B cell (primary cell): Measurements from ENCODE around the gene TRIM17.

Experiments
- EZH2 ChIP-seq: IDR thresholded peaks from 2 replicates; pipeline ENCODE4 v1.6.1; 2012; ENCODE audit warnings: borderline replicate concordance, low read depth, mild to moderate bottlenecking, moderate library complexity, low read length; ENCODE audit not compliant: insufficient read depth, poor library complexity, severe bottlenecking
- TF ChIP-seq, protein P1 (sequence below): fragments of 200-600 bp; IDR thresholded peaks from one replicate; pipeline ENCODE4 v1.8.0; 2022; ENCODE audit warnings: antibody characterized with exemption, mild to moderate bottlenecking

DNA sequence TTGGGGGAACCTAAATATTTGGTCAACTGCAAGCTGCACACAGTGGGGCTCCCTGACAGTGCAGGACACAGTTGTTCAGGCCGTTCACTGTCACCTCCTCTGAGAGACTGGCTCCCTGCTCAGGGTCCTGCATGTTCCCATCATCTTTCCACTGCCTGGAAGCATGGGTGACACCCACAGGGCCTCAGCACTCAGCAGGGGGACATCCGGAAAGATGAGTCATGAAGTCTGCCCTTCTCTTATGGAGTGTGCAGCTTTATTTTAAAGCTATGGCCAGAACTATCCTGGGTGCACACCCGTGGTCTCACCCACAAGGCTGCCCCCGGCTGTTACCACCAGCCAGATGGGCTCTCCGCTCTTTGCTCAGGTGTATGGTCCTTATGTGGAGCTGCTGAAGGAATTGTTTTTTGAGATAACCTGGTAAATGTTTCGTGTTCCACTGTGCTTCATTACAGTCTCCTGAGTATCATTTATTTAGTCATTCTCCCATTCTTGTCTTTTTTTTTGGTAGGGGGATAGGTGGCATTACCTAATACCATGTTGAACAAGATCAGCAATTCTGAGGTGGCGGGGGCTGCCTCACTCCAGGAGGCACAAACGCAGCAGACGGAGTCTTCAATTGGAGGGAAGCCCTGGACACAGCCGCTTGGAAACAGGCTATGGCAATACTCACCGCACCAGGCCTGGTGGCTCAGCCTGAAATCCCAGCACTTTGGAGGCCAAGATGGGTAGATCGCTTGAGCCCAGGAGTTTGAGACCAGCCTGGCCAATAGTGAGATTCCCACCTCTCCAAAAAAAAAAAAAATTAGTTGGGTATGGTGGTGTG, 24.3 kb downstream of the TRIM17 start:
- TF ChIP-seq, protein P1, sequence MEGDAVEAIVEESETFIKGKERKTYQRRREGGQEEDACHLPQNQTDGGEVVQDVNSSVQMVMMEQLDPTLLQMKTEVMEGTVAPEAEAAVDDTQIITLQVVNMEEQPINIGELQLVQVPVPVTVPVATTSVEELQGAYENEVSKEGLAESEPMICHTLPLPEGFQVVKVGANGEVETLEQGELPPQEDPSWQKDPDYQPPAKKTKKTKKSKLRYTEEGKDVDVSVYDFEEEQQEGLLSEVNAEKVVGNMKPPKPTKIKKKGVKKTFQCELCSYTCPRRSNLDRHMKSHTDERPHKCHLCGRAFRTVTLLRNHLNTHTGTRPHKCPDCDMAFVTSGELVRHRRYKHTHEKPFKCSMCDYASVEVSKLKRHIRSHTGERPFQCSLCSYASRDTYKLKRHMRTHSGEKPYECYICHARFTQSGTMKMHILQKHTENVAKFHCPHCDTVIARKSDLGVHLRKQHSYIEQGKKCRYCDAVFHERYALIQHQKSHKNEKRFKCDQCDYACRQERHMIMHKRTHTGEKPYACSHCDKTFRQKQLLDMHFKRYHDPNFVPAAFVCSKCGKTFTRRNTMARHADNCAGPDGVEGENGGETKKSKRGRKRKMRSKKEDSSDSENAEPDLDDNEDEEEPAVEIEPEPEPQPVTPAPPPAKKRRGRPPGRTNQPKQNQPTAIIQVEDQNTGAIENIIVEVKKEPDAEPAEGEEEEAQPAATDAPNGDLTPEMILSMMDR = no peak
- no peak for TF ChIP-seq EZH2
